HG03025 (cell line): Measurements from ENCODE around the gene SLC2A9.
"Not testable (repeated sequence)": the region's sequence is repeated elsewhere in the genome, so short reads cannot be mapped to it uniquely, and the experiment has no call there.

Source experiments
- ATAC-seq: cut with Tn5 transposase; IDR thresholded peaks from one replicate; pipeline ENCODE4 v1.9.1; 2021; ENCODE audit warnings: mild to moderate bottlenecking, moderate library complexity; ENCODE audit not compliant: unreplicated experiment, low FRiP score

The SLC2A9 gene

DNA sequence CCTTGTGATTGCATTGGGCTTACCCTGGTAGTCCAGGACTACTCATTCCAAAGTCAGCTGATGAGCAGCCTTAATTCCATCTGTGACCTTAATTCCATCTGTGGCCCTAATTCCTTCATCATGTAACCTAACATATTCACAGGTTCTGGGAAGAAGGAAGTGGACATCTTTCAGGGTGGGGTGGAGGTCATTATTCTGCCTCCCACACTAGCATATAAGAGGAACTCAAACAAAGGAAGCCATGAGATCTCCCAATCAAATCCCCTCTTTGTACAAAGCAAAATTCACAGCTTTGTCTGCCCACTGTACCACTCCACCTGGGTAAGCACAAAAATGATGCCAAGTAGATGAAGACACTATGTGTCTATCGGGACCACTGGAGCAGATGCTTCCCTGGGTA, 87.3 kb downstream of the SLC2A9 start:
- no peak for ATAC-seq

- no peak for ATAC-seq
These were observed 88.1 kb downstream of the SLC2A9 start for GRCh38 chr4:9933184-9933583.

DNA sequence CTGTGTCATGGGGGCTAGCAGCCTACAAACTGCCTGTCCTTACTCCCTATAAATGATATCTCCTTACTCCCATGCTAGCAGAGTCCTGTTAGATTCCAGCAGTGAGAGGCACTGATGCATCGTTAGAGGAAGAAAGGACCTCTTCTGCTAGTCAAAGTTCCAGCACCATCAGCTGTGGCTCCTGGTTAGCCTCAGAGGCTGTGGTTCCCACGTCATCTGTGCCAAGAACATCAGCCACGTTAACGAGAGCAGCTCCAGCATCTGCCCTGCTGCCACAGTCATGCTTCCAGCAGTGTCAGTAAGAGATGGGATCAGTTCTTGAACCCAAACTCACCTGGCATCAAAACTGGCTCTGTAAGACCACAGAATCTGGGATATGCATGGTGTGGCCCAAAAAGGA, 88.5 kb downstream of the SLC2A9 start:
- ATAC-seq = no peak

DNA sequence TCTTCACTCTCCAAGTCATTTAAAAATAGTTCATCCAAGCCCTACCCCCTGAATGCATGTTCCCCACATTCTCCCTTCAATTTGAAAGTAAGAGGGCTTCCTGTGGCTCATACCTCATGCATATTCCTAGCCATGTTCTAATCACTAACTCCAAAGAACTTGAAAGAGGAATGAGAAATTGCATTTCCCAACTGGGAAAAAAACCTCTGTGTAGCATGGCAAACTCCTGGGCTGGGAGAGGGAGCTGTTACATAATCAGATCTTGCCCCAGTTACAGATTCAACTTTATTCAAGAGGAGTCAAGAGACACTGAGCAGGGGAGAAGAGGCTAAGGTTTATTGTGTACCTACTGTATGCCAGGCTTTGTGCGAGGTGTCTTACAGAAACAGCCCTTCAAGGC, 90.2 kb downstream of the SLC2A9 start:
- no peak for ATAC-seq

GRCh38 chr4:9929111-9929510, 92.2 kb downstream of the SLC2A9 start:
- ATAC-seq = no peak

- ATAC-seq = no peak
These were observed 93.8 kb downstream of the SLC2A9 start for GRCh38 chr4:9927341-9928007.

- ATAC-seq = no peak
These were observed 94.7 kb downstream of the SLC2A9 start for GRCh38 chr4:9926586-9926985.

DNA sequence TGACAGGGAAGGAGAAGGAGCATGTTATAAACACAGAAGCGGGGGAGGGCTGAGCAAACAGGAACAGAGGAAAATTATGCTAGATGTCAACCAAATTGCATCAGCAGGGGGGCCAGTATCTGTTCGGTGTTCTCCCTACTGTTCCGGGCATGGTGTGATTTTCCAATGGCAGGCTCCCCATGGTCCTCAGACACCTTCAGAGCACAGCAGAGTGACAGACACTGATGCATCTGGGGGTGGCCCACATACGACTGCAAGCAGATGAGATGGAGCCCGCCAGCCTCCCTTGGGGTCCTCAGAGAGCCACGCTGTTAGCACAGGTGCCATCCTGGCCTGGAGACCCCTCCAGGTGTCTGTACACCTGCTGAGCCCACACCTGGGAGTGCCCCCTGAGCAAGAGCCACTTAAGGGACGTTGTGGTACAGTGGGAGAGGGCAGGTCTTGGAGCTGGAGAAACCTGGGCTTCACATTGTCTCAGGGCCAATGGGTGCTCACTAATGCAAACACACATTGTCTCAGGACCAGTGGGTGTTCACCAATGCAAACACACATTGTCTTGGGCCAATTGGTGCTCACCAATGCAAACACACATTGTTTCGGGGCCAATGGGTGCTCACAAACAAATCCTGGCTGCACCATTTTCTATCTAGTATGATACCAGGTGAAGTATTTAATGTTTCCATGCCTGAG, 95.4 kb downstream of the SLC2A9 start:
- ATAC-seq = no peak

DNA sequence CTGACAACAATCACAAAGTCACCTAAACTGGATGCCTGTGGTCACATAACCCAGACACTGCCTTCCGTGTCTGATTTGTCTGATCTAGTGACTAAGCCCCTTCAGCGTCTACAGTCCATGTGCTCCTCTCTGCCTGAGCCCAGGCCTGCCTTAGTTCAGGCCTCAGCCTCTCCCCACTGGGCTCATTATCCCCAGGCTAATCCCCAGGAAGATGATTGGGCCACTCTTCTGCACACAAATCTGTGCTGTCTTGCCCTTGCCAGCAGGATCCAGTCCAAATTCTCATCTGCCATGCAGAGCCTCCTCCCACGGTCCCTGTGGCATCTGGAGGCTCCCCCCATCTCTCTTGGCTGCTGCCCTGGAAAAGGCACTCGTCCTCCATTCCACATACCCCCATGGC, 96.5 kb downstream of the SLC2A9 start:
- ATAC-seq = no peak

DNA sequence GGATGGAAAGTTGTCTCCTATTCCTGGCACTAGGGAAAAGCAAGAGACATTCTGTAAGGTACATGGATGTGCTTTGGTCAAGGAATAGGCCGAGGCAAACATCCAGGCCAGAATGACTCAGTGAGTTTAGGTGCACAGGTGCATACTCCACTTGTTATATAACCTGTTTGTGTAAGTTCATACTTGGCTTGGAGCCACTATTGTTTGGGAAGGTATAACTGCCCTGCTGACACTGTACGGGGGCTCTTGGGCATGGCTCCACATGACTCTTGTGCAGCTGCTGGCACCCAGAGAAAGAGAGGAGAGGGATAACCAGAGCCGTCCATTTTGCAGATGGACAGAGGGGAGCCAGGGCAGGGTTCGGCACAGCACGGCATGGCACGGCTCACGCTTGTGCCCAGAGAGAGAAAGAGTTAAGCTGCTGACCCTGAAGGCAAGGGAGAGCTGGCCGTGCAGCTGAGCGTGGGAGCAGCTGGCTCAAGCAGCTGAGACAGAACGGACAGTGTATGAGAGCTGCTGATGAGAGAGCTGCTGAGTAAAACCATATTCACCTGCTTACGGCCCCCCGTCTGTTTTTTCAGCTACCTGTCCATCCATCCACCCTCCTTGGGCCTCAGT, 98.0 kb downstream of the SLC2A9 start:
- ATAC-seq = no peak

DNA sequence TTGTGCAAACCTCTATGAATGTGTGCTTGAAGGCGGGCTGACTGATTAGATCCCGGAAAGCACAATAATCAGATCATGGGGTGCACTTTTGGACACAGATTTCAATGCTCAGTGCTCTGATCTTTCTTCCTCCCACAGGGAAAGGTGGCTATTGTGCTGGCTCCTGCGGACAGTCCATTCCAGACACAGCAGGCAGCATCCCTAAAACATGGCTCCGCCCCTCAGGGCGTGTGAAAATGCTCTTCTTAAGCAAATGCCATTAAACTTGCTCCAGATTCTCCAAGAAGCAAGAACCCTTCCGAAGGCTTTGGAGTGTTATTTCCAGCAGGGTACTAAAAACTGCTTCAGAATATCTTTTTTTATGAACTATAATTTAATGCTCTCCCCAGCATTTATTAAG, 100.0 kb downstream of the SLC2A9 start:
- ATAC-seq = no peak

DNA sequence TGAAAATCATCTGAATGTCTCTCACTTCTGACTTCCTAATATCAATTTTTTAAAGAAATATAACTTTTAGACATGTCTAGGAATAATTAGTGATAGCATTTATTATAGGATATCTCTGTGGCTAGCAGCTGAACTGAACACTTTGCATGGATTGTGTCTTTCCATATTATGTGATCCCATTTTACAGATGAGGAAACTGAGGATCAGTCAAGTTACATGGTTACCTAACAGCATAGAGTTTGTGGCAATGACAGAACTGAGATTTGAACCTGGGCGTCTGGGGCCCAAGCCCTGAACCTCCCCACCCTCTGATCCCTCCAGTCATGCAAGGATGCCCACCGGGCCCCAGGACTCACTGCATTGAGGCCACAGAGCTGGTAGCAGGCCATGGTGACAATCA, 101.3 kb downstream of the SLC2A9 start:
- ATAC-seq = no peak

DNA sequence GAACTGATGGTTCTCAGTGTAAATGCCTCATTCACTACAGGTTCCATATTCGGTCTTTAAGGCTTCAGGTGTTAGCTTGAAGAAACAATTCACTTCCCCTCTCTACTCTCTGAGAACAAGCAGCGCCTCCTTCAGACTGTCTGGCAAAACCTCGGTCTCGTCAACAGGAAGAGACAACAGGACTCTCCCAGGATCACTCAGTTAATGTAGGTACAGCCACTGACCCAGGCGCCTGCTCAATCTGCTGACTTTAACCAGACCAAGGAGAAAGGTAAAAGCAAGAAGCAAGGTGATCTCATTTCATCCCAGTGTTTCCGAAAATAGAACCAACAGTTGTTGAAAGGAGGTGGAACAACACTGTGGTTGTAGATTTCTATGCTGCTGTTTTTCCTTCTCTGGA, 102.2 kb downstream of the SLC2A9 start:
- no peak for ATAC-seq

GRCh38 chr4:9918484-9918883, 102.8 kb downstream of the SLC2A9 start:
- ATAC-seq = no peak

GRCh38 chr4:9916937-9917336, 104.4 kb downstream of the SLC2A9 start:
- ATAC-seq = no peak

GRCh38 chr4:9916346-9916745, 105.0 kb downstream of the SLC2A9 start:
- ATAC-seq = no peak

GRCh38 chr4:9913846-9914245, 107.5 kb downstream of the SLC2A9 start:
- no peak for ATAC-seq

- no peak for ATAC-seq
These were observed 114.3 kb downstream of the SLC2A9 start for GRCh38 chr4:9906996-9907395.

DNA sequence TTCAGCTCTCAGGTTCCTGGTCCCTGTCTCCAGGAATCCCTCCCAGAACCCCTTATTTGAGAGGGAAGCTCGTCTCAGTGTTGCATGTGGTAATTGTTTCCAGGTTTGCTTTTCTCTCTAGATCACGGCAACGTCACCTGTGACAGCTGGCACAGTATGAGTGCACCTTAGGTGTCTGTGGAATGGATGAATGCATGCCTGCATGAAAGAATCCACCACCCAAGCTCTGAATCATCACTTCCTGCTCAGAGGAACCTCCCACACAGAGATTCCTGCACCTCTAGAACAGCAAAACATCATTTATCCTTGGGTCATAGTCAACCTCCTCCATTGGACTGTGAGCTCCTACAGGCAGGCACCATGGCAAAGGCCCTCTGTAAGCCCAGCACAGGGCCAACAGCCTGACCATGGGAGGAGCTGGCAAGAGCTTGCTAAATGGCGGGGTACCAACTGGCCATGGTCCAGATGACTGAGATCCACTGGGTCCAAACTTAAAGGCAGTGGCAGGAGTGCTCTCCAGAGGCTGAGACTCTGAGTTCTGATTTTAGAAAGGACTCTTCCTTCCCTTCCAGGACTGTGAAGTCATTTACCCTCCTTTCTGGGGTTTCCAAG, 116.2 kb downstream of the SLC2A9 start:
- no peak for ATAC-seq

GRCh38 chr4:9903317-9903716, 118.0 kb downstream of the SLC2A9 start:
- ATAC-seq = no peak

DNA sequence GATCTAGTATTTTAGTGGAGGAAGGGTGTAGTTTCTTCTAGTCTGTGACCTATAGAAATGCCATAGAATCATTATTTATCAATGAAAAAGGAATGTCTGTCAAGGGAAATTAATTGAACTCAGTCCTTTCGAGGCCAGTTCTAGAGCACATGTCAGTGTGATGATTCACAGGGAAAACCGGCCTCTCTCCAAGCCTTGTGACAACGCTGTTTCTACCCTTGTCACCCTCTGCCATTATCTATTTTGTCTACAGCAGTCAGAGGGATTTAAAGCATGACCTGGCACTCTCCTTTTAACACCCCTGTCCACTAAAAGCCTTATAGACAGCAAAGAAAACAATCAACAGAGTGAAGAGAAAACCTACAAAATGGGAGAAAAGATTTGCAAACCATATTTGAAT, 120.0 kb downstream of the SLC2A9 start:
- ATAC-seq = no peak

- not testable (repeated sequence) for ATAC-seq
These were observed 120.7 kb downstream of the SLC2A9 start for GRCh38 chr4:9900633-9901032.
